OCI-LY7 (cell line): ENCODE data around the gene SYT13. TPM values are rescaled to one million over a fixed set of nuclear protein-coding genes. Genes with fewer than 3 reads are reported as not detected.

Experiments
- BruUV-seq: library from RNA; stranded (reverse); fragments of 400-500 nt; replicated peaks from 2 replicates; lab custom pipeline; 2021; lab: Mats Ljungman, UMichigan
- CTCF ChIA-PET: fragments of 300-600 bp; sonication (Branson Sonifier 250); formaldehyde crosslinking; loops from one replicate; lab custom pipeline; 2022; ENCODE audit warnings: antibody characterized with exemption; ENCODE audit not compliant: unreplicated experiment; lab: Charles Lee
- POLR2A ChIA-PET: fragments of 300-600 bp; sonication (Branson Sonifier 250); formaldehyde crosslinking; loops from one replicate; lab custom pipeline; 2022; ENCODE audit warnings: antibody characterized with exemption; lab: Charles Lee
- DNase-seq: peaks from one replicate; pipeline ENCODE4 v3.0.0-alpha.2; 2015; ENCODE audit warnings: low spot score
- H2AFZ ChIP-seq: fragments of 200-600 bp; sonication (generic), shearing (Covaris generic); 2 replicates; pipeline ENCODE4 v1.6.1; 2014; ENCODE audit warnings: mild to moderate bottlenecking, antibody characterized with exemption, low read length, moderate library complexity
- H3K27ac ChIP-seq: fragments of 200-600 bp; sonication (generic); 2 replicates; pipeline ENCODE4 v1.5.1; 2014; ENCODE audit warnings: mixed run types, low read depth, mild to moderate bottlenecking, moderate library complexity, low read length, inconsistent platforms; ENCODE audit not compliant: poor library complexity, severe bottlenecking
- H3K36me3 ChIP-seq: fragments of 200-600 bp; sonication (generic); 2 replicates; pipeline ENCODE4 v1.6.1; 2014; ENCODE audit warnings: mild to moderate bottlenecking, antibody characterized with exemption, low read length, moderate library complexity, mixed read lengths; ENCODE audit not compliant: insufficient read depth
- H3K4me1 ChIP-seq: fragments of 200-600 bp; sonication (generic); 2 replicates; pipeline ENCODE4 v1.5.1; 2014; ENCODE audit warnings: mild to moderate bottlenecking, low read length; ENCODE audit not compliant: insufficient read depth, poor library complexity, severe bottlenecking
- H3K4me2 ChIP-seq: fragments of 200-600 bp; sonication (generic); 2 replicates; pipeline ENCODE4 v1.6.1; 2014; ENCODE audit warnings: mild to moderate bottlenecking, low read length
- H3K4me3 ChIP-seq: fragments of 200-600 bp; sonication (generic); 2 replicates; pipeline ENCODE4 v1.5.1; 2014; ENCODE audit warnings: mild to moderate bottlenecking, low read depth, low read length; ENCODE audit not compliant: poor library complexity, severe bottlenecking
- H3K79me2 ChIP-seq: fragments of 200-600 bp; sonication (generic); 2 replicates; pipeline ENCODE4 v1.6.1; 2016; ENCODE audit warnings: low read depth, mild to moderate bottlenecking, low read length, moderate library complexity, mixed read lengths; ENCODE audit not compliant: insufficient read depth
- H3K9me2 ChIP-seq: fragments of 200-600 bp; sonication (generic); 2 replicates; pipeline ENCODE4 v1.6.1; 2016; ENCODE audit warnings: mild to moderate bottlenecking, low read length, mixed read lengths; ENCODE audit not compliant: insufficient read depth
- H3K9me3 ChIP-seq: fragments of 200-600 bp; sonication (generic); 2 replicates; pipeline ENCODE4 v1.6.1; 2014; ENCODE audit warnings: mild to moderate bottlenecking, mixed run types, low read length, mixed read lengths
- H4K20me1 ChIP-seq: fragments of 200-600 bp; sonication (generic); 2 replicates; pipeline ENCODE4 v1.6.1; 2014; ENCODE audit warnings: mild to moderate bottlenecking, antibody characterized with exemption, low read length, moderate library complexity, mixed read lengths; ENCODE audit not compliant: insufficient read depth
- EZH2phosphoT487 ChIP-seq: fragments of 200-600 bp; sonication (generic); IDR thresholded peaks from 2 replicates; pipeline ENCODE4 v1.6.1; 2018; ENCODE audit warnings: low read depth, borderline replicate concordance, mild to moderate bottlenecking, mixed run types, antibody characterized with exemption, low read length, moderate library complexity, mixed read lengths
- intact Hi-C: fragments of 100-400 bp; cut with micrococcal nuclease; formaldehyde crosslinking; loops from one replicate; pipeline ENCODE4 v1.10.0; 2022; ENCODE audit not compliant: unreplicated experiment
- total RNA-seq, 2 experiments: library from RNA; depleted of rRNA in 1 of 2; stranded (reverse); fragments of >200 nt in 1 of 2; shearing (Covaris generic) in 1 of 2; gene quantifications; 2 replicates each; pipeline ENCODE4 v1.2.3, GENCODE V29; 2014 to 2022
- TF ChIP-seq, protein P1 (sequence below): fragments of 200-600 bp; sonication (generic); conservative IDR thresholded peaks from 2 replicates; pipeline ENCODE4 v1.5.1; 2014; ENCODE audit warnings: mild to moderate bottlenecking, antibody characterized with exemption, low read length, moderate library complexity, mixed read lengths

The SYT13 gene
- total RNA-seq, 2 experiments from 2014 or later, result not detected

DNA sequence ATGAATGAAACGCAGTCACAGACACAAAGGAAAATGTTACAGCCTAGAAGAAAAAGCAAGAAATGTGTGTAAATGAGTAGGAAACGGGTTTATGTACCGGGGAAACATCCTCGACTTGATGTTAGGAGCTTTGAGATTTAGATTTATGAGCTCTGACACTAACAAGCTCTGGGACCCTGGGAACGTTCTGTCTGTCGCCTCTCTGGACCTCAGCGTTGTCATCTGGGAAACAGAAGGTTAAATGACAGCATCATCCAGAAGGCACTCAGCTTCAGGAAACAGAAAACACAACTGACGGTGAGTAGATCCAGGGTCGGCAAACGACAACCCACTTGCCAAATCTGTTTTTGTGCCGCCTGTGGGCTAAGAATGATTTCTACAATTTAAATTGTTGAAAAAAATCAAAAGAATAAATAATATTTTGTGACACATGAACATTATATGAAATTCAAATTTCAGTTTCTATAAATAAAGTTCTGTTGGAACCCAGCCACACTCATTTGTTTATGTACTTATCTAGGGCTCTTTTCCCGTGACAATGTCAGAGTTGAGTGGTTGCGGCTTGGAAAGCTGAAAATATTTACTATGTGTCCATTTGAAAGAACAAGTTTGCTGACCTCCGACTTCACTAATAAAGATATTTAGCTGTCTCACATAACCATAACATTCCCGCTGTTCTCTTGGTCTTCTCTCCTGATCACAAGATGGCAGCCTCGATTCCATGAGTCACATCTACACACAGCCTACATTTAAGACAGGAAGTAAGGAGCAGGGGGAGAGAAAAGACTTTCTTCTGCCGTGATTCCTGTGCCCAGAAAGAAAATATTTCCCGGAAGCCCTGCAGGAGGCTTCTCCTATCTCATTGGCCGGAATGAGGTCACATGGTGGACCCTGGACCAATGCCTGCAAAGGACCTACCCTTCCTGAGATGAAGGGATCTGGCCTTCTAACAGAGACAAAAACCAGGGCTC is 47.1 kb upstream of the SYT13 start:
- Histone ChIP-seq H3K4me3 (peak overlapping the region; percentile 21), H3K27ac (no peak overlapping the region), H3K9me3 (no peaks in the 10 kb centered on the region), H3K79me2 (no peaks in the 10 kb centered on the region), H3K4me2 (peak overlapping the region; percentile 43), H3K36me3 (no peaks in the 10 kb centered on the region), H3K4me1 (peaks cover 19% of the 10 kb centered on the region), H2AFZ (peak overlapping the region; percentile 96), H4K20me1 (no peaks in the 10 kb centered on the region), H3K9me2 (no peaks in the 10 kb centered on the region)
- BruUV-seq, result no TSS peak
- TF ChIP-seq, protein P1, sequence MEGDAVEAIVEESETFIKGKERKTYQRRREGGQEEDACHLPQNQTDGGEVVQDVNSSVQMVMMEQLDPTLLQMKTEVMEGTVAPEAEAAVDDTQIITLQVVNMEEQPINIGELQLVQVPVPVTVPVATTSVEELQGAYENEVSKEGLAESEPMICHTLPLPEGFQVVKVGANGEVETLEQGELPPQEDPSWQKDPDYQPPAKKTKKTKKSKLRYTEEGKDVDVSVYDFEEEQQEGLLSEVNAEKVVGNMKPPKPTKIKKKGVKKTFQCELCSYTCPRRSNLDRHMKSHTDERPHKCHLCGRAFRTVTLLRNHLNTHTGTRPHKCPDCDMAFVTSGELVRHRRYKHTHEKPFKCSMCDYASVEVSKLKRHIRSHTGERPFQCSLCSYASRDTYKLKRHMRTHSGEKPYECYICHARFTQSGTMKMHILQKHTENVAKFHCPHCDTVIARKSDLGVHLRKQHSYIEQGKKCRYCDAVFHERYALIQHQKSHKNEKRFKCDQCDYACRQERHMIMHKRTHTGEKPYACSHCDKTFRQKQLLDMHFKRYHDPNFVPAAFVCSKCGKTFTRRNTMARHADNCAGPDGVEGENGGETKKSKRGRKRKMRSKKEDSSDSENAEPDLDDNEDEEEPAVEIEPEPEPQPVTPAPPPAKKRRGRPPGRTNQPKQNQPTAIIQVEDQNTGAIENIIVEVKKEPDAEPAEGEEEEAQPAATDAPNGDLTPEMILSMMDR, result no peak
- no peak for TF ChIP-seq EZH2phosphoT487
- intact Hi-C loops, result loop anchor here (2.0 kb wide), 2 partner anchors 40 to 80 kb away; no protein-coding TSS in a partner anchor
- ChIA-PET CTCF (interaction anchor here (0.9 kb wide), 1 partner anchor 223 kb away, joined by 4 read pairs; no protein-coding TSS in a partner anchor), POLR2A (interaction anchor here (0.7 kb wide), 1 partner anchor 111 kb away, joined by 3 read pairs; no protein-coding TSS in a partner anchor)
- peak; percentile 48 for DNase-seq

DNA sequence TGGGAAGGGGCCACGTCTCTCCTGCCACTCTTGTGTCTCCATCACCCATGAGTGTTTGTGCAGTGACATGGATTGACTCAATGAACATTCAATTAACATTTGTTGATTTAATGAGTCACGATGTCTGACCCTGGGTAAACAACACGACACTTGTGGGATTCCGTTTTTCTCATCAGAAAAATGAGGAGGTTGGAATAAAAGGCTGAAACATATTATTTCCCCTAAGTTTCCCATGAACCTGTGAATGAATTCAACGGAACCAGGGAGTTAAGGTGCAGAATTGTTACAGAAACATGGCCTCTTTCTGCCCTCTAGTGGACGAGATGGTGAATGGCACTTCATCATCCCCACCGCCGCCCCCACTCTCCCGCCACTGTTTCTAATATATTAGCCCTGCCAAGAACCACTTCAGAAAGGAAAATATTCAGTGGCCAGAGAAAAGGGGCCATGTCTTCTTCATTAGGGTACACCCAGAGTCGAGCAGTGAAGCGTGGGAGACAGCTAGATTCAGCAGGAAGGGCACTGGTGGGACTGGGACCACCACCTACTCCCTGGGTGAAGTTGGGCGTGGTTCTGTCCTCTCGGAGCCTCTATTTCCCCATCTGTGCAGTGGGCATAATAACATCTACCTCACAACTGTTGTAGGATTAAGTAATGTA is 46.3 kb upstream of the SYT13 start:
- H3K4me2 ChIP-seq, result peak overlapping the region; percentile 43; the same call in 1 of the 2 replicates
- DNase-seq, result peak; percentile 56
- CTCF ChIA-PET, result interaction anchor here (0.9 kb wide), 1 partner anchor 222 kb away, joined by 4 read pairs; no protein-coding TSS in a partner anchor

More for the DNA sequence above, 46.3 kb upstream of the SYT13 start:
- H4K20me1 ChIP-seq, result no peaks in the 10 kb centered on the region
- BruUV-seq, result no TSS peak
- peak overlapping the region; percentile 96 for H2AFZ ChIP-seq
- POLR2A ChIA-PET, result interaction anchor here (0.7 kb wide), 1 partner anchor 111 kb away, joined by 3 read pairs; no protein-coding TSS in a partner anchor
- intact Hi-C loops, result loop anchor here (1.0 to 2.0 kb wide), 3 partner anchors 40 to 222 kb away; no protein-coding TSS in a partner anchor
- H3K27ac ChIP-seq, result no peak overlapping the region
- H3K9me3 ChIP-seq, result peaks cover 4% of the 10 kb centered on the region; the same call in 1 of the 2 replicates
- H3K4me1 ChIP-seq, result peaks cover 19% of the 10 kb centered on the region
- no peak overlapping the region for H3K4me3 ChIP-seq
- no peaks in the 10 kb centered on the region for H3K36me3 ChIP-seq
- H3K79me2 ChIP-seq, result no peaks in the 10 kb centered on the region
- TF ChIP-seq EZH2phosphoT487, result no peak
- TF ChIP-seq, protein P1, result peak; percentile 80
- no peaks in the 10 kb centered on the region for H3K9me2 ChIP-seq
